Kidney tubule cell (primary cell): ENCODE measurements around the gene CSAD.

Experiments used
- DNase-seq: peaks from one replicate; pipeline ENCODE4 v3.0.0-alpha.2; 2018; ENCODE audit warnings: low spot score

The CSAD gene

GRCh38 chr12:53199700-53200099 is 19.0 kb upstream of the CSAD start:
- DNase-seq, result no peak

GRCh38 chr12:53198486-53199110 is 17.9 kb upstream of the CSAD start:
- DNase-seq, result no peak

DNA sequence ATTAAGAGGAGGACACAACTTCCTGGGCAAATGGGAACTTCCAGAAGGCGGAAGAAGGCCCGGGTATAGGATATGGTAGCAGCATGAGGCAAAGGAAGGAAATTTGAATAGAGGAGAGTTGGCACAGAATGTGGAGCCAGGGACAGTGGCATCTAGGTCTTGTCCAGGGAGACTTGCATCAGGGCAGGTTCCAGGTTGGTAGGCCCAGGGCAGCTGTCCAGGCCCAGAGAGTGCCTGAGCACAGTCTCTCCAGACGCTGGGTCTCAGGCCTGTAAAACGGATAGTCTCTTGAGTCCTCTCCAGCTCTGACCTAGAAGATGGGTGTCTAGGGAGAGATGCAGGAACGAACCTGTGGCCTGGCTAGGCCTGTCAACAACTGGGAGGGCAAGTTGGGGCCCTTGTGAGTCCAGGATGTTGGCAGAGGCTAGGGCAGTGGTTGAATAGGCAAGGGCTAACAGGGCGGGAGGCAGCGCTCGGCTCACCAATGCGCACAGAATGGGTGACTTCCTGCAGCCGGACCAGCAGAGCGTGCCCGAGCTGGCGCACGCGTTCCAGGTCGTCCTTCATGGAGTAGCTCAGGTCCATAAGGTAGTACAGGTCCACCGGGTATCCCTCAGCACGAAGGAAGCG is 16.4 kb upstream of the CSAD start:
- DNase-seq, result peak; percentile 84

DNA sequence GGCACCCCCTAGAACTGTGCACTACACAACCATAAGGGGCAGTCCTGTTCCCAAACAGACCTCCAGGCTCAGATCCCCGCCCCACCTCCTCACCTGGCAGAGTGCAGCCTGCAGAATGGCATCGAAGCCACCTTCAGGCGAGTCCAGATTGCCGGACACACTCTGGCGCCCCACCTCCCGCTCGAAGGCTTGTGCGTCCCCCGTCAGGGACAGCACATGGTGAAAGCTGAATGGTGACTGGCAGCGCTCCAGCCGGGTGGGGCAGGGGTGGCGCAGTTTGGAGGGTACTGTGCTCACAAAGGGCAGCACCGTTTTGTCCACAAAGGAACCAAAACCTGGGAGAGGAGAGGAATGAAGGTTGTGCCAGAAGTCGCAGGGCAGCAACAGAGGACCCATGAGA is 15.8 kb upstream of the CSAD start:
- no peak for DNase-seq

DNA sequence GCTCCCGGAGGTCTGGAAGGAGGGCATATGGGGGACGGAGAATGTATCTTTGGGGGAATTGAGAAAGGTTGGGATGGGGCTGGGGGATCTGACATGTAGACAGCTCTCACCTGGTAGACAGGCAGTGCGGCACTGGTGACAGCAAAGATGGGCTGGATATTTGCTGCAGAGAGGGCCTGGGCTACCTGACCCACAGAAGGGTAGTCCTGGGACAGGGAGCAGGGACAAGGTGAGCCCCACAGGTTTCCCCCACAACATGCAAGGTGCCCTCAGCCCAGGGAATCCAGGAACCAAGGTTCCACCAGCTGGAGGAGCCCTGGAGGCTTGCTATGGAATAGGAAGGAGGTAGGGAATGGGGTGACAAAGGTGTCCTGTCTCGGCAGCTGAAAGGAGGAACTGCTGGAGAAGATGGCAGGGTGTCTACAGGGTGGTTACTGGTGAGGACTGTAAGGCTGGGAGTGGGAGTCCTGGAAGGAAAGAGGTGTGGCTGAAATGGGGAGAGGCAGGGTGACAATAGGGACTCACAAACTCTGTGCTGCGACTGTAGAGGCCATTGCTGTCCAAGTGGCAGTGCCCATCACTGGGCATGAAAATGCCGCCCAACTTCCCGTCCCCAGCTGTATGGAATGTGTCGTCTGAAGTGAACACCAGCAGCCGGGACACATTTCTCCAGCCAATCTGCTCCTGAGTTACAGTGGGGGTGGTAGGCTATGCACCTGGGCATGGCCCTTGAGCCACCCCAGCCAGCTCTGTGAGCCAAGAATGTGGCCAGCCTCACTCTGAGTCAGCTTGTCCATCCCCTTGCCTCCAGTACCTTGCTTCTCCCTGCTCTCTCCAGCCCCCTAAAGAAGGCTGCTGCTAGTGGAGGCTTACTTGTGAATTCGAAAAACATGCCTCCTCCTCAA is 15.0 kb upstream of the CSAD start:
- peak; percentile 68 for DNase-seq

DNA sequence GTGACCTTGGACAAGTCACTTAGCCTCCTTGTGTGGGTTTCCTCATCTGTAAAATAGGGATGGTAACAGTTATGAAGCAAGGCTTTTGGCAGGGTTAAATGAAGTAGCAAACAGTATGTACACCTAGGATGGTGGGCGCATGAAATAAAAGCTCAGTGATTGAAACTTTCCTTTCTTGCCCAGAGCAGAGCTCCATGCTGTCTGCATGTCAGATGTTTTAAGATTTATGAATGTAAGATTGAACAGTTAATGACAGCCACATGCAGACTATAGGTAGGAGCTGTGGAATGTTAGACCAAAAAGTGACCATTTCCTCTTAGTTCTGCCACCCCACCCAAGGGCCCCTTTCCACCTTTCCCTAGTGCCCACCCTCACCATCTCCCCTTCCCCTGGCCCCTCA is 14.2 kb upstream of the CSAD start:
- no peak for DNase-seq

- no peak for DNase-seq
Observed at GRCh38 chr12:53193985-53194716, 13.4 kb upstream of the CSAD start.

DNA sequence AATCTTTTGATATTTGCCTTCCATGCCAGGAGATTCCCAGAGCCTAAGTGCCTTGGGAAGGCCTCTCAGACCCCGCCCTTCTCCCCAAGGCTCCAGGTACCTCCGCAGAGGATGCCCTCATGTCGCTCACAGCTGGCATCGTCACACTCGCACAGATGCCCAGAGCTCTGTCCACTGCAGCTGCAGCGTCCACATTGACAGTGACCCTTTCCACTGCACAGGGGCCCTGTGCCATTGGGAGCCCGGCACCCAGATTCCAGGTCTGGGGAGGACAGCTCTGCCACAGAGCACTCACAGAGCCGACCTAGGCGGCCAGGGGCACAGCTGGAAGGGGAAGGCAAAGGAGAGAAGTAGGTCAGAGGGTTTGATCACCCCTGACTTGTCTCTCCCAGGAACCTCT is 12.3 kb upstream of the CSAD start:
- no peak for DNase-seq

DNA sequence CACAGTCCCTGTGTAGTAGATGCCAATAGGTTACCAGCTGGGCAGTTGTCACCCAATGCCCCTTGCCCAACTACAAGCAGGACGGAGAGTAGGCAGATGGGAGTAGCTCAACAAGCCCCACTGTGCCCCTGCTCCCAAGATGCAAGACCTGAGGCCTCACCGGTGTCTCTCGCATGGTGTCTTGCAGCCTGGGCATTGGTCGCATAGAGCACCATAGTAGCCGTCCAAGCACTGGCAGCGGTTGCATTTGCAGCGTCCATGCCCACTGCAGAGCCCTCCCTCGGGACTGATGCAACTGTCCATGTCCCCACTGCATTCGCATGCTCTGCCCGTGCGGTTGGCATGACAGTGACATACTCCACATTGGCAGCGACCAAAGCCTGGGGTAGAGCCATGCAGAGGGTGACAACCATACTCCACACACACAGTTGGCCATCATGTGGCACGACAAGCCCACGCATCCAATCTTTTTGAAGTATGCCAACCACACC is 11.9 kb upstream of the CSAD start:
- DNase-seq, result no peak

- no peak for DNase-seq
Observed at GRCh38 chr12:53191885-53192530, 11.3 kb upstream of the CSAD start.

DNA sequence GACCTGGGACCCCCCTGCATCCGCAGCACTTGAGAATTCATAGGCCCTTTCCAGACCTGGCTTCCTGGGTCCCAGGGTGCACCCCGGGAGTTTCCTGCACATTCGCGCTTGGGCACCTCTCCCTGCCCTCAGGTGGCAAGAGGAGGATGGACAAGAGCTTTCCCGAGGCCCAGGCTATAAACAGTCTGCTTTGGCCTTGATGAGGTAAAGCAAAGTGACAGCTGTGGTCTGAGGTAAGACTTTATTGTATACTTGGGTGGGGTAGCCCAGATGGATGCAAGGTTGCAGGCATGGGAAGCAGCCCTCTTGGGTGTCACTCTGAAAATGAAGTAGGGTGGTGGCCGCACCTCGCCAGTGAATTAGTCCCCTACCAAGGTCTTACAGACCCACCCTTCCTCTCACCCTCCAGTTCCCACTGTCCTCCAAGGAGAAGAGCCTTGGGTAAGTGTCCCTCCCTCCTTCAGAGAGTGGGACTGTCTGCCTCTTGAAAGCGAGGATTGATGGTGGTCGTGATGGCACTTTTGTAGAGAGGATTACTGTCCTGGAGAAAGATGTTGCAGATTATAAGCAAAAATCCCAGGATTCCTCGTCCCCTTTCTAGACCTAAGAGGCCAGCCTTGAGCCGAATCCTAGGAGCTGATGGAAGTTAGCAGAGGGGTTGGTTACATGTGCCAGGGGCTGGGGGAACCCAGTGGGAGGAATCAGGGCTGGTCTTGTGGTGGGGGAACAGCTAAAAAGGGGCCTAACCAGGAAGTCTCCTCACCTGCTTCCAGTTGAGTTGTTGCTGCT is 10.6 kb upstream of the CSAD start:
- no peak for DNase-seq

GRCh38 chr12:53190108-53190729 is 9.5 kb upstream of the CSAD start:
- DNase-seq, result peak; percentile 73

- no peak for DNase-seq
Observed at GRCh38 chr12:53187145-53187899, 6.6 kb upstream of the CSAD start.

DNA sequence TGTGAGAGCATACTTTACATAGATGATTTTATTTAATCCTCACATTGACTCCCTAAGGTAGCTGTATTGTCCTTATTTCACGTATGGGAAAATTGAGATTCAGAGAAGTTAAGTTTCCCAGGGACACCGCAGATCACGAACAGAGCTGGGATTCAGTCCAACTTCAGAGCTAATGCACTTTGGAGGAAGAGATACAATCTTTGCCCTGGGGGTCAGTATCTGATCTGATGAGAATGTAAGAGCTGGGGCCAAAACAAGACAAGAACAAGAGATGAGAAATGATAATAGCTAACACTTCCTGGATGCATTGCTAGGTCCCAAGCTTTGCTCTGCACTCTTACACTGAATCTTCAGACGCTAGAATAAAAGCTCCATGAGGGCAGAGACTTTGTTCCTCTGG is 6.0 kb upstream of the CSAD start:
- no peak for DNase-seq

DNA sequence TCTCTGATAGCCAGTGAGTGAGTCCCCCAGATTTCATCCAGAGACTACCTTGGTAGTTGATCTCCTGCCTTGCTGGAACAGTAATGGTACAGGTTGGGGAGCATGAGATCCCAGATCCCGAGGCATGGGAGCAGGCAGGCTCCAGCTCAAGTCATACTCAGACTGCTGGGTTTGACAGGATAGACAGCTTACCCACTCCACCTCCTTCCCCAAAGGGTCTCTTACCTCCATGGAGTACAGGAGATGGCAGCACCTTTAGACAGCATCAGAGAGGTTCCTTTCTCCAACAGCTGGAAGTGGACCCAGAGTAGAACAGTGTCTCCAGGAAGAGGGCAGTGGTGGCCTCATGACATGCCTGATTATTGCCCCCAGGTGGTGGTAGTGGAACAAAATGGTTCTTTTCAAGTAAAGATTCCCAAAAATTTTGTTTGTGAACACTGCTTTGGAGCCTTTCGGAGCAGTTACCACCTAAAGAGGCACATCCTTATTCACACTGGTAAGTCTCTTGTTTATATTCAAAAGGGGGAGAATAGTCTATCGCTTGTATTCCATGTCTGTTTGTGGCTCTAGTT is 4.9 kb upstream of the CSAD start:
- DNase-seq, result no peak

DNA sequence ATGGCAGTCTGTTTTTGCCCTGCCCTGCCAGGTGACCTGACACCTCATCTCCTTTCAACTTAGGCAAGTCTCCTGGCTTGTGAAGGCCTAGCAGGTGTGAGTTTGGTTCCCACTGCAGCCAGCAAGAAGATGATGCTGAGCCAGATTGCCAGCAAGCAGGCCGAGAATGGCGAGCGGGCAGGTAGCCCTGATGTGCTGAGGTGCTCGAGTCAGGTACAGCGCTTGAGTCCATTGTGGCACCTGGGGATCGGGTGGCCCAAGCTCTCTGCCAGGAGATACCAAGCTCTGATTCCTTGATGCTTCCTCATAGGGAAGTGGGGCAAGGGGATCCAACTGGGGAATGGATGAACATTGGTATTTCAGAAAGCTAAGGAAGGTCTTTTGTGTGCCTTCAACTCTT is 4.1 kb upstream of the CSAD start:
- DNase-seq, result no peak

- no peak for DNase-seq
Observed at GRCh38 chr12:53182903-53183302, 2.2 kb upstream of the CSAD start.

- DNase-seq, result no peak
Observed at GRCh38 chr12:53181935-53182334, 1.2 kb upstream of the CSAD start.

DNA sequence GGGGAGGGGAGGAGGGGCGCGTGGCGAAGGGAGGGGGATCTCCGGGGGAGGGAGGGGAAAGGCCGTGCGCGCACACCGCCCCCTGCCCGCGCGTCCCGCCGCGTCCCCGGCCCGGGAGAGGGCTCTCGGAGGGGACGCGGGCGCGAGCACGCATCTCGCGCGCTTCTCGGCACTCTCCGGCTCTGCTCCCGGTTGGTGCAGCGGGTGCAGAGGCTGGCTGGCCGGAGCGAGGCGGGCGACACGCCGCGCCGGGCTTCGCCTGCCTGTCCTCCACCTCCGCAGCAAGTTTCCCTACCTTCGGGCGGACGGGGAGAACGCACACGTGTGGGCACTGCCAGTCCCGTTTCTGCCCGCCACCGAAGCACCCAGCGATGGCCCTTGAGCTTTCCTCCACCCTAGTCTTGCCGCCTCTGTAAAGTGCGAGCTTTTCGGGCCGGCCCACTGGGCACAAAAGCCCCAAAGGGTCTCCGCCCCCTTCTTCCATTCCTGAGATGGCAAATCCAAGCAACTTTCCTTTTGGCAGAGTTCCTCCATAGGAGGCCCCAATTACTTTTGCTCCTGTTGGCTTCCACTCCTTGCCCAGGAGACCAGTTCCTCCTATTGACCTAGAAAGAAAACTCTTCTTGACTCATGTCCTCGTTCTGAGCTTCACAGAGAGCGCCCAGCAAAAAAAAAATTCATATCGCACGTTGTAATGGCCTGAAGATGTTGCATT is 363 bp upstream of the CSAD start:
- DNase-seq, result peak; percentile 75
